Prostate gland (tissue), 2 donors: Measurements from ENCODE around the gene OSER1. TPM values are rescaled to one million over a fixed set of nuclear protein-coding genes. Genes with fewer than 3 reads are reported as not detected.

Experiments used
- DNase-seq: peaks from one replicate; pipeline ENCODE4 v3.0.0-alpha.2; 2019; ENCODE audit warnings: low spot score
- H3K27ac ChIP-seq, 2 donors: fragments of 200-600 bp; sonication (generic); 2 replicates each; pipeline ENCODE4 v1.5.1; 2017 to 2019
- H3K27me3 ChIP-seq: fragments of 200-600 bp; sonication (generic); replicated peaks from 2 replicates; pipeline ENCODE4 v1.5.1; 2019; ENCODE audit not compliant: insufficient read depth
- H3K36me3 ChIP-seq, 2 donors: fragments of 200-600 bp; sonication (generic); 1 replicate in 1 of 2; 2 replicates in 1 of 2; pipeline versions ENCODE4 v1.5.1 to v1.8.1; 2017 to 2019
- H3K4me1 ChIP-seq: fragments of 200-600 bp; sonication (generic); replicated peaks from 2 replicates; pipeline ENCODE4 v1.5.1; 2019
- H3K4me3 ChIP-seq, 2 donors: fragments of 200-600 bp; sonication (generic); 2 replicates each; pipeline ENCODE4 v1.5.1; 2017 to 2019
- H3K9me3 ChIP-seq: fragments of 200-600 bp; sonication (generic); 2 replicates; pipeline ENCODE4 v1.5.1; 2017
- POLR2A ChIP-seq: fragments of 450-650 bp; IDR thresholded peaks from one replicate; pipeline ENCODE4 v1.6.1; 2016; ENCODE audit warnings: antibody characterized with exemption, mild to moderate bottlenecking
- POLR2AphosphoS5 ChIP-seq: sonication (generic); formaldehyde crosslinking; IDR thresholded peaks from one replicate; pipeline ENCODE4 v1.6.1; 2017; ENCODE audit warnings: antibody characterized with exemption
- WGBS: methylation state at CpG from one replicate; pipeline ENCODE4 v1.1.5; 2018; 5-methylcytosine and 5-hydroxymethylcytosine counted together
- intact Hi-C: fragments of 100-400 bp; cut with DNase I; formaldehyde crosslinking; loops from one replicate; pipeline ENCODE4 v1.14.2; 2022
- total RNA-seq, 2 donors: library from RNA; depleted of rRNA; stranded (reverse); fragments of >200 nt; gene quantifications; one replicate each; pipeline ENCODE4 v1.1.0, GENCODE V29; 2016
- TF ChIP-seq, protein P1 (sequence below), 4 experiments: fragments of 200-600 bp in 2 of 4; fragments of 450-650 bp in 2 of 4; sonication (generic) in 2 of 4; IDR thresholded peaks; 1 replicate in 3 of 4; 2 replicates in 1 of 4; pipeline ENCODE4 v1.5.1; 2016 to 2019; ENCODE audit warnings: antibody characterized with exemption in 4 of 4, mild to moderate bottlenecking in 2 of 4, moderate library complexity in 2 of 4

Gene OSER1
- total RNA-seq, 2 donors from 2014 or later: 31.6 to 42.7 TPM

- intact Hi-C loops: no loop called here
- 95% methylated on average over 3 of the region's 3 CpGs for WGBS
- TF ChIP-seq, protein P1, sequence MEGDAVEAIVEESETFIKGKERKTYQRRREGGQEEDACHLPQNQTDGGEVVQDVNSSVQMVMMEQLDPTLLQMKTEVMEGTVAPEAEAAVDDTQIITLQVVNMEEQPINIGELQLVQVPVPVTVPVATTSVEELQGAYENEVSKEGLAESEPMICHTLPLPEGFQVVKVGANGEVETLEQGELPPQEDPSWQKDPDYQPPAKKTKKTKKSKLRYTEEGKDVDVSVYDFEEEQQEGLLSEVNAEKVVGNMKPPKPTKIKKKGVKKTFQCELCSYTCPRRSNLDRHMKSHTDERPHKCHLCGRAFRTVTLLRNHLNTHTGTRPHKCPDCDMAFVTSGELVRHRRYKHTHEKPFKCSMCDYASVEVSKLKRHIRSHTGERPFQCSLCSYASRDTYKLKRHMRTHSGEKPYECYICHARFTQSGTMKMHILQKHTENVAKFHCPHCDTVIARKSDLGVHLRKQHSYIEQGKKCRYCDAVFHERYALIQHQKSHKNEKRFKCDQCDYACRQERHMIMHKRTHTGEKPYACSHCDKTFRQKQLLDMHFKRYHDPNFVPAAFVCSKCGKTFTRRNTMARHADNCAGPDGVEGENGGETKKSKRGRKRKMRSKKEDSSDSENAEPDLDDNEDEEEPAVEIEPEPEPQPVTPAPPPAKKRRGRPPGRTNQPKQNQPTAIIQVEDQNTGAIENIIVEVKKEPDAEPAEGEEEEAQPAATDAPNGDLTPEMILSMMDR (IDR thresholded peaks at IDR 0.05): no peak
- TF ChIP-seq POLR2A: no peak
- TF ChIP-seq POLR2AphosphoS5: no peak
- no peaks in the 10 kb centered on the region for H3K9me3 ChIP-seq
- no peak for DNase-seq
- H3K4me1 ChIP-seq: no peaks in the 10 kb centered on the region
- no peak overlapping the region for H3K4me3 ChIP-seq
- no peaks in the 10 kb centered on the region for H3K36me3 ChIP-seq
- no peak overlapping the region for H3K27ac ChIP-seq
- no peaks in the 10 kb centered on the region for H3K27me3 ChIP-seq
These were observed 10.9 kb upstream of the OSER1 start for GRCh38 chr20:44221368-44221954.

DNA sequence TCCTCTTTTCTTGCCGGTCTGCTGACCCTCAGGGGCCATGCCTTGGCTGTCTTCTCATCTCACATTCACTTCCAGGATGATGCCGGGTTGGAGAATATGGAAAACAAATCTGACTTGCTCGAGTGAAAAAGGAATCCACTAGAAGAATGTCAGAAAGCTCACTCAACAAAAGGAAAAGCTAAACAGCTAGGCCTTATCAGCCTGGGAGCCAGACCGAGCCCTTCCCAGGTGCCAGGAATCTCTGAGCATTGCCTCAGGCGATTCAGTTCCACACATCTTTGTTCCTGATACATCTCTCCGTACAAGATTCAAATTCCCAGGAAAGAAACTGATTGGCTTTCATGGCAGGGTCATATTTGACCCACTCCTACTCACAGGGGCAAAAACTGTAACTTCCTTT, 9.2 kb upstream of the OSER1 start:
- Histone ChIP-seq H3K4me1 (no peaks in the 10 kb centered on the region), H3K27ac (no peak overlapping the region), H3K4me3 (no peak overlapping the region), H3K27me3 (no peaks in the 10 kb centered on the region), H3K9me3 (no peaks in the 10 kb centered on the region), H3K36me3 (no peaks in the 10 kb centered on the region)
- intact Hi-C loops: loop anchor here (5.0 to 10.0 kb wide), 3 partner anchors 168 to 385 kb away; partner anchors contain the start of gene SERINC3
- no peak for DNase-seq
- no peak for TF ChIP-seq POLR2AphosphoS5
- TF ChIP-seq, protein P1 (IDR thresholded peaks at IDR 0.05): no peak
- WGBS: 56% methylated on average over 6 of the region's 6 CpGs

DNA sequence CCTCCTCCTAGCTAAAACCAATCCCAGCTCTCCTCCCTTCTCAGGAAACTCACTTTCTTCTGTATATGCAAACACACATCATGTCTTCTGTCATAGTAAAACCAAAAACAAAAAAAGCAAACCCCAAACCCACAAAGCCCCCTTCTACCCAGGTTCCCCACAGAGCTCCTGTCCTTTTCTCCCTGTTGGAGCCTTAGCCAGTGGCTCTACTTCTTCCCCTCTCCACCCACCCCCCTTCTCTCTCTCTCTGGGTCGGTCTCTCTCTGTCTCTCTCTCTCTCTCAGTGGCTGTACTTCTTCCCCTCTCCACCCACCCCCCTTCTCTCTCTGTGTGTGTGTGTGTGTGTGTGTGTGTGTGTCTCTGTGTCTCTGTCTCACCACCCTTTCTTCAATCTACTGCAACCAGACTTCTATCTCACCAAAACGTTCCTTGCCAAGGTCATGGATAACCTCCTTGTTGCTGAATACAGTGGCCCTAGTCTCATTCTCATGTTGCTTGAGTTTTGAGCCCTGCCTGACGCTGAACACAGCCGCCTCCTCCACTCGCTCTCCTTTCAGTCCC, 8.7 kb upstream of the OSER1 start:
- Histone ChIP-seq H3K27me3 (no peaks in the 10 kb centered on the region), H3K4me3 (no peak overlapping the region), H3K9me3 (no peaks in the 10 kb centered on the region), H3K36me3 (no peaks in the 10 kb centered on the region), H3K27ac (no peak overlapping the region), H3K4me1 (no peaks in the 10 kb centered on the region)
- intact Hi-C loops: loop anchor here (5.0 to 10.0 kb wide), 3 partner anchors 168 to 386 kb away; partner anchors contain the start of gene SERINC3
- DNase-seq: no peak
- WGBS: 64% methylated on average over 5 of the region's 5 CpGs
- no peak for TF ChIP-seq POLR2A
- TF ChIP-seq, protein P1 (IDR thresholded peaks at IDR 0.05): no peak

- intact Hi-C loops: loop anchor here (5.0 to 10.0 kb wide), 3 partner anchors 169 to 386 kb away; partner anchors contain the start of gene SERINC3
These were observed 7.9 kb upstream of the OSER1 start for GRCh38 chr20:44218446-44218845.

More at GRCh38 chr20:44218446-44218845, 7.9 kb upstream of the OSER1 start:
- no peaks in the 10 kb centered on the region for H3K4me1 ChIP-seq
- H3K27me3 ChIP-seq: no peaks in the 10 kb centered on the region
- no peaks in the 10 kb centered on the region for H3K9me3 ChIP-seq
- no peak overlapping the region for H3K27ac ChIP-seq
- no peak for DNase-seq
- H3K36me3 ChIP-seq: no peaks in the 10 kb centered on the region
- TF ChIP-seq POLR2A (no peak), POLR2AphosphoS5 (no peak)
- TF ChIP-seq, protein P1 (IDR thresholded peaks at IDR 0.05): no peak
- 68% methylated on average over 4 of the region's 4 CpGs for WGBS
- no peak overlapping the region for H3K4me3 ChIP-seq
